VCaP (cell line): ENCODE data around the gene LY6G6C.

ENCODE experiments used
- H3K27ac ChIP-seq: fragments of 450-650 bp; 2 replicates; pipeline ENCODE4 v1.5.1; 2017
- CTCF ChIP-seq: fragments of 450-650 bp; conservative IDR thresholded peaks from 2 replicates; pipeline ENCODE4 v1.5.1; 2017; ENCODE audit warnings: mild to moderate bottlenecking, moderate library complexity

The LY6G6C gene

GRCh38 chr6:31740397-31741223 lies 19.1 kb upstream of the LY6G6C start:
- TF ChIP-seq CTCF = no peak

GRCh38 chr6:31739639-31740396 lies 18.3 kb upstream of the LY6G6C start, which contains the start of gene MSH5:
Gene MSH5, plus strand, starts transcription at chr6:31740005. Its CDS starts 462 bp downstream, at chr6:31740467.
- H3K27ac ChIP-seq = peak within 1 kb of the TSS; percentile 99
- no peak for TF ChIP-seq CTCF

More at GRCh38 chr6:31740397-31741223, 19.1 kb upstream of the LY6G6C start:
- peak overlapping the region; percentile 99 for H3K27ac ChIP-seq

- H3K27ac ChIP-seq = peak overlapping the region; percentile 99
- TF ChIP-seq CTCF = peak; percentile 54
Measured at GRCh38 chr6:31737991-31738979, 16.7 kb upstream of the LY6G6C start.

- TF ChIP-seq CTCF = no peak
- peak overlapping the region; percentile 99 for H3K27ac ChIP-seq
Measured at GRCh38 chr6:31737315-31737990, 15.9 kb upstream of the LY6G6C start.

DNA sequence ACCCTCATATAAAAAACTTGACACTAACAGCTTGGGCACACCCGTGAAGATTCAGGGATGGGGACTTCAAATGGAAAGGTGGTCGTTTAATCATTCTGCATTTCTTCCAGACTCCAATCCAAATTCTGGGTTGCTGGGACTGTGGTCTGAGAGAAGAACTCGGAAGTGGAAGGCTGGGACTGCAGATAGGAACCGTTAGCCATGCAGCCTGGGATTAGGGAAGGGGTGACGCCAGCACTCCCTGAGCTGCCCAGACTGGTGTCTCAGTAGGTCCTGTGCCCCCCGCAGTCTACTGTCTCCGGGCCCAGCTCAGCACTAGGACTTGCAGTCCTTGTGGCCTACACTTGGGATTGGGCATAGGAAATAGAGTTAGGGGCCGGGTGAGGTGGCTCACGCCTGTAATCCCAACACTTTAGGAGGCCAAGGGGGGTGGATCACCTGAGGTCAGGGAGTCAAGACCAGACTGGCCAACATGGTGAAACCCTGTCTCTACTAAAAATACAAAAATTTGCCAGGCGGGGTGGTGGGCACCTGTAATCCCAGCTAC lies 15.3 kb upstream of the LY6G6C start:
- peak overlapping the region; percentile 99 for H3K27ac ChIP-seq

More for the DNA sequence above, 15.3 kb upstream of the LY6G6C start:
- no peak for TF ChIP-seq CTCF
